Measurements from ENCODE around the gene MYCBP2. TPM values are rescaled to one million over a fixed set of nuclear protein-coding genes. Genes with fewer than 3 reads are reported as not detected.
"Not testable (repeated sequence)": the region's sequence is repeated elsewhere in the genome, so short reads cannot be mapped to it uniquely, and the experiment has no call there.

MYCBP2 gene
- polyA plus RNA-seq, 1 experiment, result 49.4 TPM

GRCh38 chr13:77213644-77214043 lies 113.2 kb downstream of the MYCBP2 start:
- Histone ChIP-seq H3K27me3 (ENCODE audit: control insufficient read depth, insufficient read depth, low read length) (no peaks in the 10 kb centered on the region), H3K27ac (ENCODE audit: low read depth, low read length) (no peak overlapping the region), H3K9me3 (ENCODE audit: control insufficient read depth, insufficient read depth, low read length) (no peaks in the 10 kb centered on the region), H3K4me3 (ENCODE audit: low read depth, low read length) (no peak overlapping the region)
- CTCF ChIA-PET, result no interaction called here
- TF ChIP-seq CTCF (IDR thresholded peaks at IDR 0.05; ENCODE audit: low read depth, low read length), result no peak
- POLR2A ChIA-PET, result no interaction called here
- DNase-seq (ENCODE audit: low read depth, low spot score), result no peak

DNA sequence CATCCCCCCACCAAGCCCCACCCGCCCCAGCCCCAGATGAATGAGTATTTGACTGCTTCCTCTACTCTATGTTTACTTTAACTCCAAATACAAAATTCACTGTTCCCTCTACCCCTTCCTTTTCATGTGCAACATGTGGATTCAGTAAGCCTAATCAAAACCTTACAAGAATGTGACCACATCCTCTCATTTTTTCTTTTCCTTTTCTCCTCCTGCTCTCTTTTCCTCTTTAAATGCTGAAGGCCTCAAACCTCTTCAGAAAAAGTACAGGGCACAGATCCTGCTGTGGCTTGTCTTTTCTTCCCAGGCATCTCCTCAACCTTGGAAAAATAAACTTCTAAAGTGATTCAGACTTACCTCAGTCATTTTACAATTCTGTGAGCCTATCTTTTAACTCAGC lies 119.0 kb downstream of the MYCBP2 start:
- Histone ChIP-seq H3K9me3 (ENCODE audit: control insufficient read depth, insufficient read depth, low read length) (no peaks in the 10 kb centered on the region), H3K4me3 (ENCODE audit: low read depth, low read length) (no peak overlapping the region), H3K27me3 (ENCODE audit: control insufficient read depth, insufficient read depth, low read length) (no peaks in the 10 kb centered on the region), H3K27ac (ENCODE audit: low read depth, low read length) (no peak overlapping the region)
- CTCF ChIA-PET, result no interaction called here
- DNase-seq (ENCODE audit: low read depth, low spot score), result peak; percentile 78
- POLR2A ChIA-PET, result no interaction called here
- TF ChIP-seq CTCF (IDR thresholded peaks at IDR 0.05; ENCODE audit: low read depth, low read length), result no peak

DNA sequence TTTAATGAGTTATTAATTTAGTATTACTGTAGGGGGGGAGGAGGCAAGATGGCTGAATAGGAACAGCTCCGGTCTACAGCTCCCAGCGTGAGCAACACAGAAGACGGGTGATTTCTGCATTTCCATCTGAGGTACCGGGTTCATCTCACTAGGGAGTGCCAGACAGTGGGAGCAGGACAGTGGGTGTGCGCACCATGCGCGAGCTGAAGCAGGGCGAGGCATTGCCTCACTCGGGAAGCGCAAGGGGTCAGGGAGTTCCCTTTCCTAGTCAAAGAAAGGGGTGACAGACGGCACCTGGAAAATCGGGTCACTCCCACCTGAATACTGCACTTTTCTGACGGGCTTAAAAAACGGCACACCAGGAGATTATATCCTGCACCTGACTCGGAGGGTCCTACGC lies 127.9 kb downstream of the MYCBP2 start:
- H3K4me3 ChIP-seq (ENCODE audit: low read depth, low read length); H3K27ac ChIP-seq (ENCODE audit: low read depth, low read length); DNase-seq (ENCODE audit: low read depth, low spot score); H3K9me3 ChIP-seq (ENCODE audit: control insufficient read depth, insufficient read depth, low read length); POLR2A ChIA-PET; CTCF ChIA-PET; H3K27me3 ChIP-seq (ENCODE audit: control insufficient read depth, insufficient read depth, low read length): not testable (repeated sequence)

GRCh38 chr13:77196052-77196618 lies 130.8 kb downstream of the MYCBP2 start:
- POLR2A ChIA-PET, result no interaction called here
- no peak for DNase-seq (ENCODE audit: low read depth, low spot score)
- Histone ChIP-seq H3K4me3 (ENCODE audit: low read depth, low read length) (no peak overlapping the region), H3K9me3 (ENCODE audit: control insufficient read depth, insufficient read depth, low read length) (no peaks in the 10 kb centered on the region; the same call in 1 of the 2 replicates), H3K27ac (ENCODE audit: low read depth, low read length) (no peak overlapping the region), H3K27me3 (ENCODE audit: control insufficient read depth, insufficient read depth, low read length) (no peaks in the 10 kb centered on the region)
- CTCF ChIA-PET, result no interaction called here
- no peak for TF ChIP-seq CTCF (IDR thresholded peaks at IDR 0.05; ENCODE audit: low read depth, low read length)

- no peak for DNase-seq (ENCODE audit: low read depth, low spot score)
- CTCF ChIA-PET, result no interaction called here
- Histone ChIP-seq H3K27ac (ENCODE audit: low read depth, low read length) (no peak overlapping the region), H3K9me3 (ENCODE audit: control insufficient read depth, insufficient read depth, low read length) (no peaks in the 10 kb centered on the region), H3K27me3 (ENCODE audit: control insufficient read depth, insufficient read depth, low read length) (no peaks in the 10 kb centered on the region), H3K4me3 (ENCODE audit: low read depth, low read length) (no peak overlapping the region)
- POLR2A ChIA-PET, result interaction anchor here (0.5 kb wide), 1 partner anchor 67 kb away, joined by 3 read pairs; no protein-coding TSS in a partner anchor
- no peak for TF ChIP-seq CTCF (IDR thresholded peaks at IDR 0.05; ENCODE audit: low read depth, low read length)
Measured at GRCh38 chr13:77190349-77190958, 136.4 kb downstream of the MYCBP2 start.

All from AG04450 (cell line).